ENCODE data around the gene CMTM5.
"Not testable (repeated sequence)": the region's sequence is repeated elsewhere in the genome, so short reads cannot be mapped to it uniquely, and the experiment has no call there.

CMTM5 gene

DNA sequence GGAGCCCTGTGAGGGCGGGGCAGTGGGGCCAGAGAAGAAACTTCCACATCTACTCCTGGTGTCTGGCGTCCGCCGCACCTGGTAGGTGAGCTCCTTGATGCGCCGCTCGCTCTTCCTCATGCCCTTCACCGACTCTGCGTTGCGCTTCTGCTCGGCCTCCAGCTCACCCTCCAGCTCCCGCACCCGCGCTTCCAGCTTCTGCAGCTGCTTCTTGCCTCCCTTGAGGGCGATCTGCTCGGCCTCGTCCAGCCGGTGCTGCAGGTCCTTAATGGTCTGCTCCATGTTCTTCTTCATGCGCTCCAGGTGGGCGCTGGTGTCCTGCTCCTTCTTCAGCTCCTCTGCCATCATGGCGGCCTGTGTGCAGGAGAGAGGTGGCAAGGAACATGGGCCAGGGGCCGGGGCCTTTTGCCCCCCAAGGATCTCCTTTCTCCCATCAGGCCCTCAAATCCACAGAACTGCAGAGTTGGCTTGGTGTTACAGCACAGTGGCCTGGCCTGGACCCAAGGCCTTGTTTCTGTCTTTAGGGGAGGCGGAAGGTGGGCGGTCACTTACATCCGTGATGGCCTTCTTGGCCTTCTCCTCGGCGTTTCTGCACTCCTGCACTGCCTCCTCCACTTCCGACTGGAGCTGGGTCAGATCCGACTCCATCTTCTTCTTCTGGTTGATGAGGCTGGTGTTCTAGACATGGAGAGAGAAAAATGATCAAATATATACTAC, 7.7 kb downstream of the CMTM5 start:
- TF ChIP-seq, protein P1, sequence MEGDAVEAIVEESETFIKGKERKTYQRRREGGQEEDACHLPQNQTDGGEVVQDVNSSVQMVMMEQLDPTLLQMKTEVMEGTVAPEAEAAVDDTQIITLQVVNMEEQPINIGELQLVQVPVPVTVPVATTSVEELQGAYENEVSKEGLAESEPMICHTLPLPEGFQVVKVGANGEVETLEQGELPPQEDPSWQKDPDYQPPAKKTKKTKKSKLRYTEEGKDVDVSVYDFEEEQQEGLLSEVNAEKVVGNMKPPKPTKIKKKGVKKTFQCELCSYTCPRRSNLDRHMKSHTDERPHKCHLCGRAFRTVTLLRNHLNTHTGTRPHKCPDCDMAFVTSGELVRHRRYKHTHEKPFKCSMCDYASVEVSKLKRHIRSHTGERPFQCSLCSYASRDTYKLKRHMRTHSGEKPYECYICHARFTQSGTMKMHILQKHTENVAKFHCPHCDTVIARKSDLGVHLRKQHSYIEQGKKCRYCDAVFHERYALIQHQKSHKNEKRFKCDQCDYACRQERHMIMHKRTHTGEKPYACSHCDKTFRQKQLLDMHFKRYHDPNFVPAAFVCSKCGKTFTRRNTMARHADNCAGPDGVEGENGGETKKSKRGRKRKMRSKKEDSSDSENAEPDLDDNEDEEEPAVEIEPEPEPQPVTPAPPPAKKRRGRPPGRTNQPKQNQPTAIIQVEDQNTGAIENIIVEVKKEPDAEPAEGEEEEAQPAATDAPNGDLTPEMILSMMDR (IDR thresholded peaks at IDR 0.05; ENCODE audit: insufficient read depth, missing control alignments): no peak
- no peak for DNase-seq (ENCODE audit: insufficient read length, low spot score)
- FAIRE-seq: no peak

DNA sequence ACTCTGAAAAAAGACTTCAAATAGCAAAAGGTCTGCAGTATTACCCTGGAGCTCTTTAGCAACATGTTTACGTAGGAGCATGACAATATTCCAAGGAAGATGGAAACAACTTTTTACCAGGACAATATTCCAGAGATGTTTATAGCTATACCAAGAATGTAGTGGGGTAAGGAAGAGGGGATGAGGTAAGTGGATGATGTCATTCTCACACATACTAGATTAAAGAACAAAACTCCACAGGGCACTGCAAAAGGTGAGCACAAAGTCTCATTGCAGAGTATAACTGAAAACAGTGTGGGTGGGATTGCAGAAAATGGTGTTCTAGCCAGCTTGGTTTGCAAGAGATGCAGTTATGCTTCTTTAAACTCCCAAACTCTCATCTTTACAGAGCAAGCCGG, 8.4 kb downstream of the CMTM5 start:
- DNase-seq (ENCODE audit: insufficient read length, low spot score): no peak
- TF ChIP-seq, protein P1 (IDR thresholded peaks at IDR 0.05; ENCODE audit: insufficient read depth, missing control alignments): no peak
- FAIRE-seq: no peak

DNA sequence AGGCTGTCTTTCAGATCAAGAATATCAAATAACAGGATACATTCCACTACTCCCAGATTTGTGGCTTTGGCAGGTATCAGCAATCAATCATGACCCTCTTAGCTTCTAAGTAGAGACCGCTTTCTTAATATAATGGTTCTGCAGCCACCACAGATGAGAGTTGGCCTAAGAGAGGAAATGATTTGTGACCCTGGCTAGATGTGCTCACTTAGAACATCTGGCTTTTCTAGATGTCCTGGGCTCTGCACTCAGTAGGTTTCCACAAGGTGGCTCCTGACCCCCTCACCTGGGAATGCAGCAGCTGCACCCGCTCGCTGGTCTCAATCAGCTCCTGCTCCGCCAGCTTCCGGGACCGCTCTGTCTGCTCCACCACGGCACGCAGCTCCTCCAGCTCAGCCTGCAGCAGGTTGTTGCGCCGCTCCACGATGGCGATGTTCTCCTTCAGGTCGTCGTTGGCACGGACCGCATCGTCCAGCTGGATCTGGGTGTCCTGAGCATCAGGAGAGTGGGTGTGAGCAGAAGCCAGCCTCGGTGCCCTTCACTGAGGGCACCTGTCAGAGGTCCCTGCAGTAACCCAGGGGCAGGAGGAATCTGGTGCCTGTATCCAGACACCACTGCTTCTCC, 8.9 kb downstream of the CMTM5 start:
- DNase-seq (ENCODE audit: insufficient read length, low spot score) (no peak), FAIRE-seq (no peak)
- TF ChIP-seq, protein P1 (IDR thresholded peaks at IDR 0.05; ENCODE audit: insufficient read depth, missing control alignments): no peak

DNA sequence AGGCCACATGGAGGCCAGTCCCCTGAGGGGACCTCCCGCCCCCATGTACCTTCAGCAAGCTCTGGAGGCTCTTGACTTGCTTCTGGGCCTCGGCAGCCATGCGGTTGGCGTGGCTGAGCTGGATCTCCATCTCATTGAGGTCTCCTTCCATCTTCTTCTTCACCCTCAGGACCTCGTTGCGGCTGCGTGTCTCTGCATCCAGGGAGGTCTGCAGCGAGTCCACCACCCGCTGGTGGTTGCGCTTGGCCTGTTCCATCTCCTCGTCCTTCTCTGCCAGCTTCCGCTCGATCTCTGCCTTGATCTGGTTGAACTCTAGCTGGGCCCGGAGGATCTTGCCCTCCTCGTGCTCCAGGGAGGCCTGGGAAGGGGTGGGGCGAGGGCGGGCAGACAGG, 9.4 kb downstream of the CMTM5 start:
- not testable (repeated sequence) for DNase-seq (ENCODE audit: insufficient read length, low spot score)

DNA sequence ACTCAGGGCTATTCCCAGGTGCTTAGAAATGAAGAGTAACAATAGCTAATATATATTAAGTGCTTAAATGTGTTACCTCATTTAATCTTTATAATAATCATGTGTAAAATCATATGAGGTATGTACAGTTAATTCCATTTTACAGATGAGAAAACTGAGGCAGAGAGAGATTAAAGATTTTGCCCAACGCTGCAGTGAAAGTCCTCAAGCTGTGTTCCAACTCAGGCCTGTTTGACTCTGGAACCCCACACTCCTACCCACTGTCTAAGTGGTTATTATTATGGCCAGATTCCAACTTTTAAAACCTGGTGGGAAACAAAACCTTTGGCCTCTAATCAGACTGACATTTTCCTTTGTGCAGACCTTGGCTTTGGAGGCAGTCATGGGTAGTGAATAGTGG, 10.2 kb downstream of the CMTM5 start:
- DNase-seq (ENCODE audit: insufficient read length, low spot score): no peak
- TF ChIP-seq, protein P1 (IDR thresholded peaks at IDR 0.05; ENCODE audit: insufficient read depth, missing control alignments): no peak
- FAIRE-seq: no peak

More for the DNA sequence above, 9.4 kb downstream of the CMTM5 start:
- FAIRE-seq: not testable (repeated sequence)

- TF ChIP-seq, protein P1 (IDR thresholded peaks at IDR 0.05; ENCODE audit: insufficient read depth, missing control alignments): no peak
- FAIRE-seq (no peak), DNase-seq (ENCODE audit: insufficient read length, low spot score) (no peak)
Measured at GRCh38 chr14:23387916-23388882, 11.4 kb downstream of the CMTM5 start.

DNA sequence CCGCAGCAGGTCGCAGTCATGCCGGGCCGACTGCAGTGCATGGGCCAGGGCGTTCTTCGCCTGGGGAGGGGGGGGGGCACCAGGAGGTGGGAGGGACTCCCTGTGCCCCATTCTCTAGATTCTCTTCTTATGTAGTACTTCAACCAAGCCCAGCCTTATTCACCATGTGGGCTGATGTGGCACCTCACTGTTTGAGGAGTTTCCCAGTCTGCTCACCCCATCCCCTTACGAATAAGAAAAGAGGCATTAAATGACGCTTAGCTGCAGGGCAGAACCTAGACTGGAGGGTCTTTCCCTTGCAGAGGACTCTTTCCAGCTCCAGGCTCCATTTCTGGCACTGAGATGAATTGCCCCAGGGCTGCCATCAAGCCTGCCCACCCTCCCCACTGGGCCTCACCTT, 12.2 kb downstream of the CMTM5 start:
- DNase-seq (ENCODE audit: insufficient read length, low spot score) (no peak), FAIRE-seq (no peak)
- TF ChIP-seq, protein P1 (IDR thresholded peaks at IDR 0.05; ENCODE audit: insufficient read depth, missing control alignments): no peak

Measured in D721Med (cell line).